ENCODE measurements around the gene MORF4L1.

GRCh38 chr15:78921940-78922339 lies 49.2 kb downstream of the MORF4L1 start:
- TF ChIP-seq, protein P1, sequence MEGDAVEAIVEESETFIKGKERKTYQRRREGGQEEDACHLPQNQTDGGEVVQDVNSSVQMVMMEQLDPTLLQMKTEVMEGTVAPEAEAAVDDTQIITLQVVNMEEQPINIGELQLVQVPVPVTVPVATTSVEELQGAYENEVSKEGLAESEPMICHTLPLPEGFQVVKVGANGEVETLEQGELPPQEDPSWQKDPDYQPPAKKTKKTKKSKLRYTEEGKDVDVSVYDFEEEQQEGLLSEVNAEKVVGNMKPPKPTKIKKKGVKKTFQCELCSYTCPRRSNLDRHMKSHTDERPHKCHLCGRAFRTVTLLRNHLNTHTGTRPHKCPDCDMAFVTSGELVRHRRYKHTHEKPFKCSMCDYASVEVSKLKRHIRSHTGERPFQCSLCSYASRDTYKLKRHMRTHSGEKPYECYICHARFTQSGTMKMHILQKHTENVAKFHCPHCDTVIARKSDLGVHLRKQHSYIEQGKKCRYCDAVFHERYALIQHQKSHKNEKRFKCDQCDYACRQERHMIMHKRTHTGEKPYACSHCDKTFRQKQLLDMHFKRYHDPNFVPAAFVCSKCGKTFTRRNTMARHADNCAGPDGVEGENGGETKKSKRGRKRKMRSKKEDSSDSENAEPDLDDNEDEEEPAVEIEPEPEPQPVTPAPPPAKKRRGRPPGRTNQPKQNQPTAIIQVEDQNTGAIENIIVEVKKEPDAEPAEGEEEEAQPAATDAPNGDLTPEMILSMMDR (IDR thresholded peaks at IDR 0.05 in 4 of 5, conservative IDR thresholded peaks at IDR 0.05 in 1 of 5): no peak
- TF ChIP-seq POLR2A (IDR thresholded peaks at IDR 0.05): no peak

Measured in gastrocnemius medialis (tissue), 4 donors.